ENCODE measurements around the gene ACTR8. TPM values are rescaled to one million over a fixed set of nuclear protein-coding genes. Genes with fewer than 3 reads are reported as not detected.

ACTR8 gene
- total RNA-seq, 1 experiment from 2014 or later = 29.9 TPM

GRCh38 chr3:53820756-53821580 is 61.0 kb downstream of the ACTR8 start:
- ATAC-seq (no peak), DNase-seq (ENCODE audit: low spot score) (no peak)
- TF ChIP-seq RORB (CRISPR knock-in tag; IDR thresholded peaks at IDR 0.05) (no peak), ZNF396 (CRISPR knock-in tag; IDR thresholded peaks at IDR 0.05; ENCODE audit: borderline replicate concordance) (no peak), CTCF (IDR thresholded peaks at IDR 0.05) (no peak), RELA (CRISPR knock-in tag; IDR thresholded peaks at IDR 0.05; ENCODE audit: borderline replicate concordance) (no peak), NFYB (CRISPR knock-in tag; conservative IDR thresholded peaks at IDR 0.05; ENCODE audit: low read depth) (no peak), ZNF232 (CRISPR knock-in tag; IDR thresholded peaks at IDR 0.05) (no peak), ZNF423 (CRISPR knock-in tag; IDR thresholded peaks at IDR 0.05) (no peak), AR (CRISPR knock-in tag; IDR thresholded peaks at IDR 0.05) (no peak), JUN (CRISPR knock-in tag; IDR thresholded peaks at IDR 0.05) (no peak), SOX15 (CRISPR knock-in tag; IDR thresholded peaks at IDR 0.05) (no peak), MYBL2 (CRISPR knock-in tag; IDR thresholded peaks at IDR 0.05) (no peak)
- no peaks in the 10 kb centered on the region; the same call in 1 of the 2 replicates for H3K36me3 Mint-ChIP-seq
- no peaks in the 10 kb centered on the region for H3K27me3 Mint-ChIP-seq (ENCODE audit: low read depth)
- ChIA-PET CTCF (interaction anchor here (1.1 kb wide), 1 partner anchor 111 kb away, joined by 4 read pairs; no protein-coding TSS in a partner anchor), POLR2A (no interaction called here)
- H3K4me3 Mint-ChIP-seq = no peak overlapping the region
- no peaks in the 10 kb centered on the region for H3K9me3 Mint-ChIP-seq
- H3K4me1 Mint-ChIP-seq = peaks cover 9% of the 10 kb centered on the region
- no peak overlapping the region for H3K27ac Mint-ChIP-seq

- no peak overlapping the region for H3K27ac Mint-ChIP-seq
- TF ChIP-seq ZNF121 (CRISPR knock-in tag; IDR thresholded peaks at IDR 0.05) (no peak), ZMAT4 (CRISPR knock-in tag; IDR thresholded peaks at IDR 0.05) (no peak), IRF1 (CRISPR knock-in tag; IDR thresholded peaks at IDR 0.05) (no peak), HMGXB4 (CRISPR knock-in tag; IDR thresholded peaks at IDR 0.05) (no peak), ESRRA (CRISPR knock-in tag; IDR thresholded peaks at IDR 0.05; ENCODE audit: borderline replicate concordance) (no peak), FOXP4 (CRISPR knock-in tag; IDR thresholded peaks at IDR 0.05) (no peak), JAZF1 (CRISPR knock-in tag; IDR thresholded peaks at IDR 0.05) (no peak), PREB (CRISPR knock-in tag; IDR thresholded peaks at IDR 0.05; ENCODE audit: borderline replicate concordance) (no peak)
- ChIA-PET POLR2A (no interaction called here), CTCF (no interaction called here)
- no peak for ATAC-seq
- no peaks in the 10 kb centered on the region; the same call in 1 of the 2 replicates for H3K36me3 Mint-ChIP-seq
- no peaks in the 10 kb centered on the region for H3K9me3 Mint-ChIP-seq
- H3K27me3 Mint-ChIP-seq (ENCODE audit: low read depth) = no peaks in the 10 kb centered on the region
- H3K4me1 Mint-ChIP-seq = peaks cover 9% of the 10 kb centered on the region
- no peak overlapping the region for H3K4me3 Mint-ChIP-seq
- no peak for DNase-seq (ENCODE audit: low spot score)
Observed at GRCh38 chr3:53820084-53820483, 61.9 kb downstream of the ACTR8 start.

All from WTC11 (cell line).